Measurements from ENCODE around the gene CGB3.
A peak's percentile ranks its signal among the peaks of the same experiment; 100 is the strongest.

Gene CGB3

DNA sequence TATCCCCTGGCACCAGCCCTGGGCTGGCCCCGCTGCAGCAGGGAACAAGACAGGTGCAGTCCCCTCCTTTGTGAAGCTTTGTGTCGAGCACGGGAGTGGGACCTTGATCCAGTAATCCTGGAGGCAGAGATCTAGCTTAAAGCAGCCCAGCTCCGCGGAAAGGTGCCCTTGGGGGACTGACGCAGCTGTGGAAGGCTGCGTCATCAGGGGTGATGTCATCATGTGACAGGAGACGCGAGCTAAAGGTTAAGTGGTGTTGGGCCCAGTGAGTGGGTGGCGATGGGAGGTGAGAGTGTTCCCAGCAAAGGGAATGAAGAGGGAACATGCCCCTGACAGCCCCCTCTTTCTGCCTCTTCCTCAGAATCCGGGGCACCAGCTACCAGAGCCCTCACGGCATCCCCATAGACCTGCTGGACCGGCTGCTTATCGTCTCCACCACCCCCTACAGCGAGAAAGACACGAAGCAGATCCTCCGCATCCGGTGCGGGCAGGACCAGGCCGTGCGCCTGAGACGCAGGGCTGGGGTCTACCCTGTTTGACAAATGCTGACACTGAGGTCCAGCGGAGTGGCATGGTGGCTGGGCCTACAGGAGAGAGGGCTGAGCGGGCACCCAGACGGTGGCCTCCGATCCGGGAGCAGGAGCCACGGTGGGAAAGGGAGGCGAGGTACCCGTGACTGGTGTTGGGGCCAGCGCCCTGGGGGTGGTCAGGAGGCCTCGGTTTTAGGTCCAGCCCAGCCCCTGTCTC is 9.8 kb downstream of the CGB3 start:
- DNase-seq: peak; percentile 28

GRCh38 chr19:49011194-49011593 is 12.9 kb downstream of the CGB3 start:
- DNase-seq: no peak

GRCh38 chr19:49010453-49010852 is 13.7 kb downstream of the CGB3 start:
- no peak for DNase-seq

- no peak for DNase-seq
These were observed 14.3 kb downstream of the CGB3 start for GRCh38 chr19:49009828-49010227.

GRCh38 chr19:49006905-49007304 is 17.2 kb downstream of the CGB3 start:
- DNase-seq: no peak

- no peak for DNase-seq
These were observed 19.0 kb downstream of the CGB3 start for GRCh38 chr19:49004964-49005614.

DNA sequence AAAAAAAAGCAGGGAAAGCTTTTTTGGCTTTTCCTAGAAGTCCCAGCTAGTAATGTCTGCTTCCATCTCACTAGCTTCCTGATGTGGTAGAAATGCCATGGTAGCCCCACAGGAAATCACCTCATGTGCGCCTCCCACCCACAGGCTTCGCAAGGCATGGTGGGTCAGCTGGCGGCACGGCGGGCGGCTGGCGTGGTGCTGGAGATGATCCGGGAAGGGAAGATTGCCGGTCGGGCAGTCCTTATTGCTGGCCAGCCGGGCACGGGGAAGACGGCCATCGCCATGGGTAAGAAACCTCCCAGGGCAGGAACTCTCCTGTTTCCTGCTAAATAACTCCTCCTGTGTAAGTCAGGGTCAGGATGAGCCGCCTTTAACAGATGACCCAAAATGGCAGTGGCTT is 20.0 kb downstream of the CGB3 start:
- DNase-seq: no peak

DNA sequence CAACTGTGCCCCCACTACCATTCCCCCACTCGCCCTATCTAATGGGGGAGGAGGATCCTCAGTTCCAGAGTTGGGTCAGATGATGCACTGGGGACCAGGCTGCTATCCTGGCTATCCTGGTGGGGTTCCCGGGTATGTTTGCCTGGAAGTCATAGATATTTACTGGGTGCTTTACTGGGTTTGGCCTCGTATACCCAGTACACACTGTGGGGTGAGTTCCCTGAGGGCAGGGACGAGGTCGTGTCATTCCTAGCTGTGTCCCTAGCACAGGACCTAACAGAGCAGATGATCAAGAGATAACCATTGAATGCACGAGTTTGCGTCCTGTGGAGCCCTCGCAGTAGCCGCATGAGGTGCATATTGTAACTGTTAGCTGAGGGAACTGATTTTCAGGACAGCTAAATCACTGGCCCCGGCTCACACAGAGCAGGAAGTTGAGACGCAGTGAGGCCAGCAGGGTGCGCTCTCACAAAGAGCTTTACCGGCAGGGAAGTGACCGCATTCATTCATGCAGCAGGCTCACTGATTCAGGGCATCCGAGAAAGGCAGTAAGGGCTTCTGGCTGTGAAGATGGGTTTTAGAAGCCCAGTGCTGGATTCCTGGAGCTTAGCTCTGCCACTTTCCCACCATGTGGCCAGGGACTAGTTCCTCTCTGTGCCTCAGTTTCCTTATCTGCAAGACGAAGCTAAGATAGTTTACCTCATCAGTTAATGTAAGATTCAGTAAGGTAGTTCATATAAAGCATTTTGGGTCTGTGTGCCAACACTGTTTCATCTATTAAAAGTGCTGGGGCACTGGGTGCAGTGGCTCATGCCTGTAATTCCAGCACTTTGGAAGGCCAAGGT is 24.4 kb downstream of the CGB3 start:
- DNase-seq: peak; percentile 71

DNA sequence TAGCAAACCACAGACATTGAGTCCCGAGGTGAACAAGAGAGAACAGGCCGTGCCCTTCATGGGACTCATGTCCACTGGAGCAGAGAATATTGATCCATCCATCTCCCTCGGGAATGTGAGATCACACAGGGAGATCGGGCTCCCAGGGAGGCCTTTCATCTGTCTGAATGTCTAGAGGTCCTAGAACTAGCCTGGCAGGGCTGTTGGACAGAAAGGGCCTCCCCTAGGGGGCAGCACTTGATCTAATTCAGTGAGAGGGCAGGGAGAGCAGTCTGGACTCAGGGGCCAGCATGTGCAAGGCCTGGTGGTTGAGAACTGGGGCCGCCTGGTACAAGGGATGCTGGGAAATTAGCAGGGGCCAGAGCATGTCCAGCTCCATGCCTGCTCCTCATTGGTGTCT is 26.2 kb downstream of the CGB3 start:
- peak; percentile 90 for DNase-seq

- no peak for DNase-seq
These were observed 30.1 kb downstream of the CGB3 start for GRCh38 chr19:48994035-48994386.

- peak; percentile 99 for DNase-seq
These were observed 30.7 kb downstream of the CGB3 start, which contains the start of the genes GYS1 and RUVBL2 for GRCh38 chr19:48993175-48994034. Gene GYS1, minus strand, starts transcription at chr19:48993309. Its CDS starts 197 bp downstream, at chr19:48993112. Gene RUVBL2, plus strand, starts transcription at chr19:48993887. Its CDS starts 25 bp downstream, at chr19:48993912.

GRCh38 chr19:48992581-48993174 is 31.5 kb downstream of the CGB3 start:
- DNase-seq: peak; percentile 67

DNA sequence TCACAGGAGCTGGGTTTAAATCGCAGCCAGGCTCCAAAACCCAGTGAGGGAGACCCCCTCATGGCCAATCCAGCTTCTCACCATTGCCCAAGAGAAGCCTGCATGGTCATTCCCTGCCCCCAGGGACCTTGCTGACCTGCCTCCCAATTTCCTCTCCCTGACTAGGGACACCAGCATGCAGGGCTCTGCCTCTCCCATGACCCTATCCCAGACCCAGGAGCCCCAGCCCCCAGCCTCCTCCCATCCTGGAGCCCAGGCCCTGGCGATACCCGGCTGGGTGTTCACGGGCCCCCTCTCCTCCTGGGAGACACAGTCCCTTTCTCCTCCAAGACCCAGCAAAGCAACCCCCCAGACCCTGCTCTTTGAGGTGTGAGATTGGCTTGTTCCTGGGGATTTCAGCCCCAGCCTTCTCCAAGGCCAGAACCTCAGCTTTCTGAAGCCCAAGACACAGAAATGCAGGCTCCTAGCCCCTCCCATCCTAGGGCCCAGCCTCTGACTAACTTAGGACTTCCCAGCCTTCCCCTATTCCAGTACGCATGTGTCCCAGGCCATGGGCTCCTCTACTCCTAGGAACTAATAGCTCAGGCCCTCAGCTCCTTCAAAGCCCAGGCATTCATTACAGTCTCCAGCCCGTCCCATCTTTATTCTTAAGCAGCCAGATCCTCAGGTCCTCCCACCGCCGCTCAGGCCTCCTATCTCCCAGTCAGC is 32.1 kb downstream of the CGB3 start:
- peak; percentile 72 for DNase-seq

DNA sequence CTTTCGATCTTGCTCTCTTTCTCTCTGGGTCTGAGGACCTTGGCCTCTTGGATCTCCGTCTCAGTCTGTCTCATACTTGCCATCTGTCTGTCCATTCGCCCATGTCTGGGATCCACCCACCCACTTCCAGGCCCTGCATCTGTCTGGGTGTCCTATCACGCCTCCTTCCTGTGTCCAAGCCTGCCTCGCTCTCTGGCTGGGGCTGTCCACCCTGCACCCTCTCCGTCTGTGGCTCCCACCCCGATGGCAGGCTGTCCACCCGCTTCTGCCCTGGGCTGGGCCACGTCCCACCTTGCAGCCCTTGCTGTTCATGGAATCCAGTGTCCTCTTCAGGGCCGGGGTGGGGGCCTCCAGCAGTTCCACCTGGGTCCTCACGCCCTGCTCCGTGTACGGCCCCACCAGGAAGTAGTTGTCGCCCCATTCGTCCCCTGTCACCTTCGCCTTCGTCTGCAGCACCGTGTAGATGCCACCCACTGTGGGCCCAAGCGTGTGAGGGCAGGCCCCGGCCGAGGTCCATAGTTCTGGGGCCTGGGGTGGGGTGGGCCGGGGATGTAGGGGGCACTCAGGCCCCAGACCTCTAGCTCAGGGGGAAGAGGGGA is 33.0 kb downstream of the CGB3 start:
- no peak for DNase-seq

- DNase-seq: no peak
These were observed 33.7 kb downstream of the CGB3 start for GRCh38 chr19:48990400-48990799.

- DNase-seq: peak; percentile 54
These were observed 34.3 kb downstream of the CGB3 start for GRCh38 chr19:48989701-48990291.

- DNase-seq: no peak
These were observed 35.3 kb downstream of the CGB3 start for GRCh38 chr19:48988860-48989259.

DNA sequence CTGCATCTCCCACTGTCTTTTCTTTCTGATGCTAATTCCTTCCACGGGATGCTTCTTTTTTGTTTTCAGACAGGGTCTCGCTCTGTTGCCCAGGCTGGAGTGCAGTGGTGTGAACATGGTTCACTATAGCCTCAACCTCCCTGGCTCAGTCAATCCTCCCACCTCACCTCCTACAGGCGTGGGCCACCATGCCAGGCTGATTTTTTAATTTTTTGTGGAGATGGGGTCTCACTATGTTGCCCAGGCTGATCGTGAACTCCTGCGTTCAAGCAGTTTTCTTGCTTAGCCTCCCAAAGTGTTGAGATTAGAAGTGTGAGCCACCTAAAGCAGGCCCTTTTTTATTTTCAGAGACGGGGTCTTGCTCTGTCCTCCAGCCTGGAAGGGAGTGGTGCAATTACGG is 35.8 kb downstream of the CGB3 start:
- DNase-seq: no peak

- DNase-seq: no peak
These were observed 36.8 kb downstream of the CGB3 start for GRCh38 chr19:48987323-48987722.

DNA sequence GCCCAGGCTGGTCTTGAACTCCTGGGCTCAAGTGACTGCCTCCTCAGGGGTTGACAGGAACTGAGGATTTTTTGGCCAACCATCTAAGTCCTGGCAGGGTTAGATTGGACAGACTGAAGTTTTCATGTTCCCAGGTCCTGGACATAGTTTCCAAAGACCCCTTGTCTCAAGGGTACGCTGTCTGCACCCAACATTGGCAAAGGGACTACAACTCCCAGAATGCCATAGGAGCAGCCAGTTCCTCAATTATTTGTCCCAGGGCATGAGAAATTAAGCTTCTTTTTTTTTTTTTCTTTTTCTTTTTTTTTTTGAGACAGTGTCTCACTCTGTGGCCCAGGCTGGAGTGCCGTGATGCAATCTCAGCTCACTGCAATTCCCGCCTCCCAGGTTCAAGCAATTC is 37.9 kb downstream of the CGB3 start:
- no peak for DNase-seq

DNA sequence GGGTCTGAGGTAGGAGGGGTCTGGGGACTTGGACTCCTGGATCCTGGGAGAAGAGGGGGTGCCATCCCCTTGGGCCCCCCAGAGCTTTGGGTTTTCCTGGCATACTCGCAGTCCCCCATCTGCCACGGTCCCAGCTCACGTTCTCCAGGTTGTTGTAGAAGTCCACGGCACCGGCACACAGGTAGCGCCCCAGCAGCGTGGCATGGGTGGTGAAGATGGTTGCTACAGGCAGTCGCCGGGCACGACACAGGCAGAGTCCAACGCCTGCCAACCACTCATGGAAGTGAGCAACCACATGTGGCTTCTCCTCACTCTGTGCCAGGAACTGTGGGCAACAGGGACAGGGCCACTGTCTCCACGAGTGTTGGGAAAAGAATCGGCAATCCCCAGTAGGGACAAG is 38.4 kb downstream of the CGB3 start:
- DNase-seq: no peak

Measured in NCI-H82 (cell line).